Glomerular visceral epithelial cell (primary cell): ENCODE results near the gene SGF29.
"Not testable (repeated sequence)": the region's sequence is repeated elsewhere in the genome, so short reads cannot be mapped to it uniquely, and the experiment has no call there.

Experiments used
- DNase-seq: peaks from one replicate; pipeline ENCODE4 v3.0.0-alpha.2; 2016; ENCODE audit errors: extremely low spot score

Gene SGF29

DNA sequence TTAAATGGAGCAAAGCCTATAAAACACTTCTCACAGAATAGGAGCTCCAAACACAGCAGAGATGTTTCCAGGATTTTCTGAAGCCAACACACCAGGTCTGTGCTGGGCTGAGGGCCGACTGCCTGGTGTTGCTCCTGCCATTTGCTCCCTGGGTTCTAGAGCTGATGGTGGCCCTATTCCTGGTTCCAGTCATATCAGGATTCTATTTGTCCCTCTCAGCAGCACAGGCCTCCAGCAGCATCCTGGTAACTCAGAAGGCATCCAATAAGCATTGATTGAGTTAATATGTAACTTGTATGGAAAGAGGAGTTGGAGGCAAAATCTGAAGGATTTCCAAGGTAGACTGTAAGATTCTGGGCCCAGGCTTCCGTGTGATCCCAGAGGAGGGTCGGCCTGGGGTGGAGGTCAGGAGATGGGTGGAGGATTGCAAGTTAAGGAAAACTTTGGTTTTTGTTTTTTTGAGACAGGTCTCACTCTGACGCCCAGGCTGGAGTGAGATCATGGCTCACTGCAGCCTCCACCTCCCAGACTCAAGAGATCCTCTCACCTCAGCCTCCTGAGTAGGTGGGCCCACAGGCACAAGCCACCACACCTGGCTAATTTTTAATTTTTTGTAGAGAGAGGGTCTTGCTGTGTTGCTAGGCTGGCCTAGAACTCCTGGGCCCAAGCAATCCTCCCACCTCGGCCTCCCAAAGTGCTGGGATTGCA lies 20.6 kb upstream of the SGF29 start:
- no peak for DNase-seq

DNA sequence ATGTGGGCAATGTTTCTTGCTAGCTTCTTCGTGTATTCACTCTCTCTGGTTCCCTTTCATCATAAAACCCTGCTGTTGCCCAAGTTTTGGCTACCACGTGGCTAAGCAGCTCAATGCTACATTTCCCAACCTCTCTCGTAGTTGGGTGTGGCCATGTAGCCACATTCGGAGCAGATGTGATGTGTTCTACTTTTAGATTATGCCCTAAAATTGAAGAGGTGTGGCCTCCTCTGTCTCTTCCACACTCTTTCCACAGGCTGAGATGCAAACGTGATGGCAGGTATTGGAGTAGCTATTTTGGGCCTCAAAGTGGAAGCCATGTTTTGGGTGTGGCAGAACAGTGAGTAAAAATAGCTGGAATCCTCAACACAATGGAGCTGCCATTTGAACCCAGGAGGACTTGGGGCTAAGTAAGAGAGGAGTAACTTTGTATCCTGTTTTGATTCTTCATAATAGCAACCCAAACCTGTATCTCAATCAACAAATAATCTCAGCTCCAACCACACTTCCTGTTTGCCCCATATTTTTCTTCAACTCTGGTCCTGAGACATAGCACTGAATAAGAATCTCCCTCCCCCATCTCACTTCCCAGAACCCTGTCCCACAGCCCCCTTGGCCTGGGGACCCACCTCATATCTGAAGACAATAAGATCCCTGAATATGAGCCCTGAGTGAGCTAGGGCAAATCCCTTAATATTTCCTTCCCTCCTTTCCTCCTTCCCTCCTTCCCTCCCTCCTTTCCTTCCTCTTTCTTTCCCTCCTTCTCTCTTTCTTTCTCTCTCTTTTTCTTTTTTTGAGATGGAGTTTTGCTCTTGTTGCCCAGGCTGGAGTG lies 19.0 kb upstream of the SGF29 start:
- no peak for DNase-seq

DNA sequence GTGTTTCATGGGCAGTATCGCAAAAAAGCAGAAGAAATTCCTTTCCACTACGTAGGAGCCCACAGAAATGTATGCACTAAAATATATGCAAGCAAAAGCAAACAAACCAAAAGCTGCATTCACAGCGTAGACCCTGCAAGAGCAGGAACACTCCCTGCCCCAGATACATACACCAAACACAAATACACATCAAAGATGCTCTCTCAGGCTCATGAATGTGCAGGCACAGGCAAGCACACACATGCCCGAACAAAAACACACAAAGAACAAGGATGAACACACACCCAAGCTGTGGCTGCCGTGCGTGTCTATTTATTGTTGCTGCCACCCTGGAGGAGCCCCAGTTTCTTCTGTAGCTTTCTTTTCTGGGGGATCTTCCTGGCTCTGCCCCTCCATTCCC lies 16.6 kb upstream of the SGF29 start:
- DNase-seq = no peak

DNA sequence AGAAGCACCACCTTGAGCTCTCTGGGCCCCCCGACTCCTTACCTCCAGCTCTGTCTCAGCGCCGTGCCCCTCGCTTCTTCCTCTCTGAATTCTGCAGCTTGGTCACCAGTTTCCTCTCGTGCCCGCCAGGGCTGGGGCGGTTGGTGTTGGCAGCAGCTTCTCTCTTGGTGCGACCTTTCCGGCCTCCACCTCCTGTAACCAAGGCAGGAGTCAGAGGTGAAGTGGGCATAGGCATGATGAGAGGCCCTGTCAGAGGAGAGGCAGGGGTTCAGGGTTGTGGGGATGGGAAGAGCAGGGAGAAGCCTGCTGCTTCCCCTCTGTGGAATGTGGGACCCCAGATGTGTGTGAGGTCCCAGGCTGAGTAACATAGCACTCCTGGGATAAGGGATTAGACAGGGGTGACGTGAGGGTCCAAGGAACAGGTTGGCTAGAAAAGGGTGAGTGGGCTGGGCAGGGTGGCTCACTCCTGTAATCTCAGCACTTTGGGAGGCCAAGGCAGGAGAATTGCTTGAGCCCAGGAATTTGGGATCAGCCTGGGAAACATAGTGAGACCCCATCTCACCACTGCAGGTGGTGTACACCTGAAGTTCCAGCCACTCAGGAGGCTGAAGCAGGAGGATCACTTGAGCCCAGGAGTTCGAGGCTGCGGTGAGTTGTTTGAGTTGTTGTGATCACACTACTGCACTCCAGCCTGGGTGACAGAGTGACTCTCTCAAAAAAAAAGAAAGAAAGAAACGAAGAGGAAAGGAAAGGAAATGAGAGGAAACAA lies 15.6 kb upstream of the SGF29 start:
- DNase-seq = no peak

DNA sequence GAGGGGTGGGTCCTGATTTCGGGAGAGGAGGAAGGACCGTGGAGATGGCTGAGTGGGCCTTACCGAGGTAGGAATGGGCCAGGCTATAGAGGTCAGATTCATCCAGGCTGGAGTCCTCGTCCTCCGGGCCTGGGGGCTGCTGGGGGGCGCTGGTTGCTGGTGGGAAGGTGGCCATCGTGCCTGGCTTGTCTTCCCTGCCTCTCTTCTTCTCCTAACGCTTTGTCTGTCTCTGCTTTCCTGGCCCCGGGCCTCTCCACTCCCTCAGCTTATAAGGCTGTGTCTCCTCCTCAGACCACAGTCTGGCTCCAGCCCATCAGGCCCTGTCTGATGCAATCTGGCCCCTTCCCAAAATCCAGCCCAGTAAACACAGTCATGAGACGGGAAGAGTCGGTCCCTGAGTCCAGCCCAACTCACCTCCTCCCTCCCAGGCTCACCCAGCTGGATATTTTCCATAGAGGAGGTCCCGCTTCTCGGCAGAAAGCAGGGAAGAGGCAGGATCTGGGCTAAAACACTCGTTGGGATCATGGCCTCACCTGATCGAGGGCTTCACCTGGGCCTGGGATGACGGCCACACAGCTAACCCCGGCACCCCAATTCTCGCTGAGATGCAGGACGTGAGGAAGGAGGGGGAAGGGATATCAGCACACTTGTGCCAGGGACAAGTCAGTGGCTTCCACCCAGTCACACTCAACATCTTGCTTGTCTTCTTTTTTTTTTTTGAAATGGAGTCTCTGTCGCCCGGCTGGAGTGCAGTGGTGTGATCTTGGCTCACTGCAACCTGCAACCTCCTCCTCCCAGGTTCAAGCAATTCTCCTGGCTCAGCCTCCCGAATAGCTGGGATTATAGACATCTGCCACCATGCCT lies 14.8 kb upstream of the SGF29 start, which contains the start of gene NUPR1:
NUPR1 (minus strand) TSS at position 242 of the 864 bp plus-strand sequence; CDS start at position 175, 67 bp downstream.
- DNase-seq = peak; percentile 85

DNA sequence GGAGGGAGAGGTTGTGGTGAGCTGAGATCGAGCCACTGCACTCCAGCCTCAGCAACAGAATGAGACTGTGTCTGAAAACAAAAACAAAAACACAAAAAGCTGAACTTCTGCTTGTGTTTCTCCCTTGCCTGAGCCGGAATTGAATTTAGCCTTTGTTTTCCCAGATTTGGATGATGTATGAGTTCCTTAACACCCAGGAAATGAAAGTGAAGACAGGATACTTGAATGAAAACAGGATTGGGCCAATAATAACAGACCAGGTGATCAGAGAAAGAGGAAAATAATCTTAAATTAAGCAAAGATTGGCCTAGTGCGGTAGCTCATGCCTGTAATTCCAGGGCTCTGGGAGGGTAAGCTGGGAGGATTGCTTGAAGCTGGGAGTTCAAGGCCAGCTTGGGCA lies 13.4 kb upstream of the SGF29 start:
- no peak for DNase-seq

DNA sequence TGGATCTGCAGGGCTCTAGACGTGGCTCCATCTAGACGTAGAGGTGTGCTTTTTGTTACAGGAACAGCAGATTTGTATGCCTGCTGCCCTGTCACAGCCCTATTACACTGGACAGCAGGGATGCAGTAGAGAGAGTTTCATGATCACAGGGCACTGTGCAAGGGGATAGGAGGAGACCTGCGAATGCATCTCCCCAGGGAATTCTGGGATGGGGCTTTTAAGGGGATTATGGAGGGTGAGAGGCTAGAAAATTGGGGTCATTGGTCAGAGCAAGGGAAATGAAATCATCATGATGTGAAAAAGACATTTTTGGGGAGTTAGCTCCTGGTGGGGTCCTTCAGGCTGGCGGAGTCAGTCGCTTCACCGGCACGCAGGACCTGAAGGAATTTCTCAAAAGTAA lies 11.1 kb upstream of the SGF29 start:
- no peak for DNase-seq

DNA sequence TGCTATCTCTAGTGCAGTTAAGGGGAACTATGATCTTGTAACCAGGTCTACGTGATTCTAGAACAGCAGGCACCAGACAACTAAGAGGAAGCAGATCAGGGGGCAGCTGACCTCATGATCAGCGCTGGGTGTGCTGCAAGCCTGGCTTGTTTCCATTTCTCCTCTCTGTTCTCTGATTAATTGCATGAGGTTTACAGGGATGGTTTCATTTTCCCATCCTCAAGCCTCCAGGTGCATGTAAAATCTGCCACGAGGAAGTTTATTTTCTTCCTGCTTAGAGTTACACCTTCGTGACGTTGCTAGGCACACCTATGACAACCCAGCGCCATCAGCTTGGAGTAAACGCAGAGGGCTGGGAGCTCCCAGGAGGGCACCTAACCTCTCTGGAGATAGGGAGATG lies 10.6 kb upstream of the SGF29 start:
- DNase-seq = peak; percentile 12

DNA sequence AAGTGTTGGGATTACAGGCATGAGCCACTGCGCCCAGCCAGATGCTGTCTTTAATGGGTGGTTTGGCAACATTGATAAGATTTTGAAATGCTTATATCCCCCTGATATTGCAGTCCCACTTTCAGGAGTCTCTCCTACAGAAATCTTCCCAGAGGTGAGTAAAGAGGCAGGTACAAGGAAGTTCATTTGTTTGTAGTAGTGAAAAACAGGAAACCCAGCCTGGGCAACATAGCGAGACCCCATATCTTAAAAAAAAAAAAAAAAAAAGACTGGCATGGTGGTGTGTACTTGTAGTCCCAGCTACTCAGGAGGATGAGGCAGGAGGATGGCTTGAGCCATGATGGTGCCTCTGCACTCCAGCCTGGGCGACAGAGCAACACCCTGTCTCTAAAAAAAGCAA lies 8.7 kb upstream of the SGF29 start:
- no peak for DNase-seq

DNA sequence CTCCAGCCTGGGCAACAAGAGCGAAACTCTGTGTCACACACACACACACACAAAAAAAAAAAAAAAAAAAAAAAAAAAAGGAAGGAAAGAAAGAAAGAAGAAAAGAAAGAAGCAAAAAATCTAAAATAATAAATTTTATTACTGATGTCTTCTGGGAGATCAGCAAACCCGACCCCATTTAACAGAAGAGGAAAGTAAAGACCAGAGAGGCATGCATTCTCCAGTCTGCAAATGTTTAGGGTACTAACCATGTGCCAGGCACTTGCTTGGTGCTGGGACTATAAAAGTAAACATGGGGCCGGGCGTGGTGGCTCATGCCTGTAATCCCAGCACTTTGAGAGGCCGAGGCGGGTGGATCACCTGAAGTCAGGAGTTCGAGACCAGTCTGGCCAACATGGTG lies 7.8 kb upstream of the SGF29 start:
- DNase-seq = not testable (repeated sequence)

DNA sequence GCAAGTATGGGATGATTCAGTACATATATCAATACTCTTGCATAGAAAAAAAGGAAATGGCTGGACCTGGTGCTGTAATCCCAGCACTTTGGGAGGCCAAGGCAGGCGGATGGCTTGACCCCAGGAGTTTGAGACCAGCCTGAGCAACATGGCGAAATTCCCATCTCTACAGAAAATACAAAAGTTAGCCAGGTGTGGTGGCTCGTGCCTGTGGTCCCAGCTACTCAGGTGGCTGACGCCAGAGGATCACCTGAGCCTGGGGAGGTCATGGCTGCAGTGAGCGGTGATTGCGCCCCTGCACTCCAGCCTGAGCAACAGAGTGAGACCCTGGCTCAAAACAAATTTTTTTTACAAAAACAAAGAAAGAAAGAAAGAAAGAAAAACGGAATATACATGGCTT lies 7.1 kb upstream of the SGF29 start:
- no peak for DNase-seq

DNA sequence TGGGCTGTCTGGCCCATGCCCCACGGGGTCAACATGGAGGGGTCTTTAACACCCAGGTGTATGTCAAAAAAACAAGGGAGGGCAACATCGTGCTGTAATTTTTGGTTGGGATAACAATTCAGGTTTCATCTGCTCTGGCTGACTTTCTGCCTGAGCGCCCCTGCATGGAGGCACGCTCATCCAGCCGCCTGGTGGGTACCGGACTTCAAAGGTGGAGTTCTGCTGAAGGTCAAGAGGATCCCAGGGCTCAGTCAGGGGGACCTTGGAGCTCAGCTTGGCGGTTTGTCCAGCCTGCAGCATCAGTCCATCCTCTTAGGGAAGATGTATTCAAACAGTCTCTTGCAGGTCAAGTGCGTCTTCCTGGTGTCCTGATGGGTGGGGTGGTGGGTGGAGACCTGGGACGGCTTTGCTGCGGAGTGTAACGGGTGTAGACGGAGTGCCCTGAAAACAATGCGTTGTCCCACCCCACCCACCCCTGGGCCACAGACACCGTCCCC lies 5.4 kb upstream of the SGF29 start:
- no peak for DNase-seq

DNA sequence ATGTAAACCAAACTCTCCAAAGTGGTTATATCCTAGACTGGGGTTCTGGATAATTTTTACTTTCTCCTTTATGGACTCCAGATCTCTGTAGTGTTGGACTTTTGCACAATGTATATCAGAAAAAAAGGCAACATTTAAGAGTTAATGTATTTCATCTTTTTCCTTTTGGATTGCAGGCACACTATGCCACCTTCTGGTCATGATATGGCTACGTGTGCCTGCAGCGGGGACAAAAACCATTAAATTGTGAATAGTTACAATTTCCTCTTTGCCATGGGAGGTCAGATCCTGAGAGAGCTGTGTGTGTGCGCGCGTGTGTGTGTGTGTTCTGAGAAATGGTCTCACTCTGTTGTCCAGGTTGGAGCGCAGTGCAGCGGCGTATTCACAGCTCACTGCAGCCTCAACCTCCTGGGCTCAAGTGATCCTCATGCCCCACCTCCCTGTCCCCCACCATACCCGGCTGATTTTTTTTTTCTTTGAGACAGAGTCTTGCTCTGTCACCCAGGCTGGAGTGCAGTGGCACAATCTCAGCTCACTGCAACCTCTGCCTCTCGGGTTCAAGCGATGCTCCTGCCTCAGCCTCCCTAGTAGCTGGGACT lies 4.3 kb upstream of the SGF29 start:
- peak; percentile 28 for DNase-seq

DNA sequence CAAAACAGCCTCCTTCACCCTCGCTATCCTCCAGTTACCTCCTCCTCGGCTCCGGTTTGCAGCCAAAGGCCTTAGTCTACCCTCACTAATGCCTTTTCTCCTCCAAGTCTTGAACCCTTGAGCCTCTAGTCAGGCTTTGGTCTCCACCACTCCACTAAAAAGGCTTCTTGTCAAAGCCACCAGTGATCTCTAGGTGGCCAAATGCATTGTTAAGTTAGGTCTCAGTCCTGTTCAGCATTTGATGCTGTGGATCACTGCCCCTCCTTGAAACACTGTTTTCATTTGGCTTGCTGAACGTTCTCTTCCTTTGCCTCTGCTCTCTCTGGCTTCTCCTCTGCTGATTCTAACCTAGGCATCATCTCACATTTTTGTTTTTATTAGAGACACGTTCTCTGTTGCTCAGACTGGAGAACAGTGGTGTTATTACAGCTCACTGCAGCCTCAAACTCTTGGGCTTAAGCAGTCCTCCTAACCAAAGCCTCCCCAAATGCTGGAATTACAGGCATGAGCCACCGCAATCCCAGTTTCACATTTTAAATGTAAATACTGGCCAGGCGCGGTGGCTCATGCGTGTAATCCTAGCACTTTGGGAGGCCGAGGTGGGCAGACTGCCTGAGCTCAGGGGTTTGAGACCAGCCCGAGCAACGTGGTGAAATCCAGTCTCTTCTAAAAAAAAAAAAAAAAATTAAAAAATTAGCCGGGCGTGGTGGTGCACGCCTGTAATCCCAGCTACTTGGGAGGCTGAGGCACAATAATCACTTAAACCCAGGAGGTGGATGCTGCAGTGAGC lies 1.1 kb downstream of the SGF29 start:
- DNase-seq = no peak

DNA sequence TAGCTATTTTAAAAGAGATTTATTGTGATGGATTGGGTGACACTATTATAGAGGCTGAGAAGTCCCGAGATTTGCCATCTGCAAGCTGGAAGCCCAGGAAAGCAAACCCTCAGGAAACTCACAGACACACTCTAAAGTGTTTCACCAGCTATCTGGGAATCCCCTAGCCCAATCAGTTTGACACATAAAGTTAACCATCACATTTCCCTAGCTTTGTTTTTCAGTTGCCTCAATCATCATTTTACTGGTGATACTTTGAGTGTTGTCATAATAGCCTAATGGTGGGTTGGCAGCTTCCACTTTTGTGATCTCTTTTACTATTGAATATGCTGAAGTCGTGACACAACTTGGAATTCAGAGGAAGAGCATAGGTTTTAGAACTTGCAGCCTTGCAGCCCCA lies 1.8 kb downstream of the SGF29 start:
- no peak for DNase-seq

DNA sequence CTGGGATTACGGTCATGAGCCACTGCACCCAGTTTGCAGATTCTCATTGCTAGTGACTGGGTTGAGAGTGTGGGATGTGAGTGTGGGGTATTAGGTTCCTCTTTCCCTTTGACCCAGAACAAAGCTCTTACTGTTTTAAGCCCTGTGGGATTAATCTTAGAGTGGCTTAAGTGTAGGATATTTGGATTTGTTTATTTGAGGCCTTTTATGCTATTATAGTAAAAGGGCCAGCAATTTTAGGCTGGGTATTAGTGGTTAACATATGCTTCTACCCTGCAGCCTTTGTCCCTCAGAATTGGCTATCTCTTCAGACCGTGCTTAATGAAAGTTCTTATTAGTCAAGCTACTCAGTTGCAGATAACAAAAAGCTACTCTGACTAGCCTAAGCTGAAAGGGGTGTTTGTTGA lies 3.2 kb downstream of the SGF29 start:
- DNase-seq = no peak

DNA sequence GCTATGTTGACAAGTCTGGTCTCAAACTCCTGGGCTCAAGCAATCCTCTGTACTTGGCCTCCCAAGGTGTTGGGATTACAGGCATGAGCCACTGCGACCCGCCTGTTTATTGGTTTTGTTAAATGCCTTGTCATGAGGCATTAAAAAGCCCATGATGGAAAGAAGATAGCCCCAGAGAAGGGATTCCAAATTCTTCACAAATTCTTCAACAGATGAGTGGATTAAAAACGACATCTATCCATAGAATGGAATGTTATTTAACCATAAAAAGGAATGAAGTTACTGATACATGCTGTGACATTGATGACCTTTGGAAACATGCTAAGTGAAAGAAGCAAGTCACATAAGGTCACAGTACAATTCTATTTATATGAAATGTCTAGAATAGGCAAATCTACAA lies 4.7 kb downstream of the SGF29 start:
- DNase-seq = no peak

DNA sequence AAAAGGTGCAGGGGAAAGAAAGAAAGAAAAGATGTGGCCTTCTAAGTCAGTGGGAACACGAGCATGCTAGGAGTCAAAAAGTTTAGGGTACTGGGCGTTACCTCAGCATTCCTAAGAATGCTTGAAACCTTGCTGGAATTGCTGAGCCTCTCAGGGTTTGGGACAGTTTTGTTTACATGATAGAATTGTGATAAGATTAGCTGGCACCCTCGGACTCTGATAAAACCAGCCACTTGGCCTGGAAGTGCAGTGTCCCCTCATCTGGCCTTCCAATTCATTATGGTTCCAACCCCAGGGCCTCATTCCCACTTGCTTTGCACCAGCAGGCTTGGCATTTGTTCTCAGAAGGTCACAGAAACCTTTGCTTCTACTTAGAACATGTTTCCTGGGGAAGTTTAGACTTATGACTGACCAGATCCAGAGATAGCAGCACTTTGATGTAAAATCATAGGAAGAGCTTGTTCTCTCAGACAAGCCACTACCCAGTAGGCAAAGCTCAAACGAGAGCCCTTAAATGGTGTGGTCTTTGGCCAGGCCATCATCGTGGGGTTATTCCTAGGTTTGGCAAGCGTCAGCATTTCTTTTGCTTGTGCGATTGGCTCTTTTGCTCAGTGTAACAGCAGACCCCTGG lies 8.0 kb downstream of the SGF29 start:
- DNase-seq = no peak

DNA sequence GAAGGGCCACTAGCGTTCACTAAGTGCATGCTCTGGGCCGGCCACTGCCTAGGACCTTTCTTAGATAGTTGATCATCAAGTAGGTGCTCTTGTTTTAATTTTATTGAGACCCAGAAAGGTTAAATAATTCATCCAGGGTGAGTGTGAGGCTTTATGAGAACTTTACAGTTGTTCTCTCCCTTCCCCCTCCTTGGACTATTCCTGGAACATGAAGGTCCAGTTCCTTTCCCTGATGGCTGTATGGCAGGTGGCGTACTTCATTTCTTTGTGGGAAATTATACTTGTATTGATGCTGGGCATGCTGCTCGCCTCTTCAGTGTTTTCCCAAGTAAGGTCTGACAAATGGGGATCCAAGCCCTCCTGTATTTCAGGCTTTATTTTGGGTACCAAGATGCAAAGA lies 8.5 kb downstream of the SGF29 start:
- DNase-seq = no peak

DNA sequence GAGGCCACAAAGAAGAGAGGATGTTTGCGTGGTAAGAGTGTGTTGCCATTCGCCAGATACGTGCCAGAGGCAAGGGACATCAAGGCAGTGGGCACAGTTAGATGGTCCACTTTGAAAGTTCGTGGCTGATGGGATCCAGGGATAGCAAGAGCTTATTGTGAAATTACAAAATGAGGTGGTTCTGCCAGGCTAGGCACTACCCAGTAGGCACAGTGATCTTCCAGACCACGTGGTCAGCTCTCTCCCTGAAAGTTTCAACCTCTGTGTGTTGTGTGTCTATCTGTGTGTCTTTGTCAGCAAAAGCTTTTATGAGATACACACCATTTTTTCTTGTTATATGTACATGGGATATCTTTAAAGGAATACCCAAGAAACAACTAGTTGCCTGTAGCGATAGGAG lies 9.5 kb downstream of the SGF29 start:
- DNase-seq = no peak
